Measurements from ENCODE around the gene TAF9.

TAF9 gene

GRCh38 chr5:69404659-69405330 is 35.5 kb upstream of the TAF9 start:
- TF ChIP-seq ZFX (IDR thresholded peaks at IDR 0.05) = no peak
- no peak for TF ChIP-seq CTCF (conservative IDR thresholded peaks at IDR 0.05)
- H3K27ac ChIP-seq = no peak overlapping the region

DNA sequence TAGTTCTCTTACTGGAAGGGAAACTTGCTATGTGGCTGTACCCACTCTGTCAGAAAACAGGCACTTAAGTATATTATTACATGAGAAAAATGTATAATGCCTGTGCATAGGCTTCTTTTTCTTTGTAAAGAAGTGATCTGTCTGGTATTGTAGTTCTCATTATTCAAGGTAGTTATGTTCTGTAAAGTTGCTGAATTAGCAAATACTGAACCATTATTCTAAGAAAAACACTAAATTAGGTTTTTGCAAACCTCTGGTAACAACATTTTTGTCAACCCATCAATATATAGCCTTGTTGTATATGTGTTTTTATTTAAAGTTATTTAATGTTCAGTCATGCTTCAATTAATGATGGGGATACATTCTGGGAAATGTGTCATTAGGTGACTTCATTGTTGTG is 9.1 kb upstream of the TAF9 start:
- H3K27ac ChIP-seq = no peak overlapping the region
- TF ChIP-seq CTCF (conservative IDR thresholded peaks at IDR 0.05) = no peak
- no peak for TF ChIP-seq ZFX (IDR thresholded peaks at IDR 0.05)

GRCh38 chr5:69374911-69375446 is 5.7 kb upstream of the TAF9 start:
- TF ChIP-seq ZFX (IDR thresholded peaks at IDR 0.05) = no peak
- H3K27ac ChIP-seq = no peak overlapping the region

- no peak for TF ChIP-seq ZFX (IDR thresholded peaks at IDR 0.05)
- no peak for TF ChIP-seq CTCF (conservative IDR thresholded peaks at IDR 0.05)
- H3K27ac ChIP-seq = no peak overlapping the region
These were observed 3.1 kb upstream of the TAF9 start for GRCh38 chr5:69372394-69372793.

DNA sequence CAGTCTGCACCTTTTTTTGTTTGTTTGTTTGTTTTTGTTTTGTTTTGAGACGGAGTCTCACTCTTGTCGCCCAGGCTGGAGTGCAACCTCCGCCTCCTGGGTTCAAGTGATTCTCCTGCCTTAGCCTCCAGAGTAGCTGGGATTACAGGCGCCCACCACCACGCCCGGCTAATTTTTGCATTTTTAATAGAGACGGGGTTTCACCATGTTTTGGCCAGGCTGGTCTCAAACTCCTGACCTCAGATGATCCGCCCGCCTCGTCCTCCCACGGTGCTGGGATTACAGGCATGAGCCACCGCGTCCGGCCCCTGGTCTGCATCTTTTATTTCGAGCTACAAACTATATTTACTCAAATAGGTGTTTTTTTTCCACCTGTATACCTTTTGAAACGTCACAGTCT is 1.0 kb upstream of the TAF9 start:
- peak overlapping the region; percentile 90 for H3K27ac ChIP-seq

DNA sequence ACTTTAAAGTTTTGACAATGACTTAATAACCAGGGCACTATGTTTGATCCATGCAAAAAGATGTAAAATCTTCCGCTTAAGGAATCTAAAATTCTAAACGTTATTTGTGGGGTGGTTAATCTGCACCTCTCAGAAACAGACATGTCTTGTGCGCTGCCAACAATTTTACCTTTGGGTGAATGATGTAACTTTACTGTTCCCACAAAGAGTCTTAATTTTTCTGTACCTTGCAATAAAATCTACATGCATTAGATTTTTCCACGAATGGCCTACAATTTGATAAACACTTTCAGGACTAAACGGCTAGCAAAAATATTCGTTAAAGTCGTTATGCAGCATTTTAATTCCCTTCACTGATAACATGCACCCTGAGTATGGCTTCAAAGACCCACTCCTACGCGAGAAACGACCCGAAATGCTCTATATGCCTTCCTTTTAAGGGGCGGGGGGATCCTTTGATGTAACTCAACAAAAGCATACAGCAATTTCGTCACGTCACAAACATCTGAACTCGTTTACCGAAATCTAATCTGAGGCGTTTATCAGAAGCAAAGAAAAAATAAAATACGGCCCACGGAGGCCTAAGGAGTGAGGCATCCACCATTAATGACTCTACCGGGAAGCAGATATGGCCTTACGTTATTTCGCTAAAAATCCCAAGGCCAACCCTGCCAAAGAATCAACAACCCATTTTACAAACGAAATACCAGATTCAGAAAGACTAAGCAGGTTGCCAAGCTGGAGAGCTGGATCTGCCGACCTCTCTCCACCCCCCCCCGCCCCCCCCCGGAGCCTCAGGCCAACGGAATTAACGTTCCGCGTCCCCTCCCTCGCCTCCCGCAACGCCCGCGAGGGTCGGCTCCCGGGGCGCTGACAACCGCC is 621 bp downstream of the TAF9 start:
- TF ChIP-seq CTCF (conservative IDR thresholded peaks at IDR 0.05) (no peak), ZFX (IDR thresholded peaks at IDR 0.05) (peak; percentile 27; the same call in 1 of the 2 replicates)
- peak overlapping the region; percentile 90 for H3K27ac ChIP-seq

GRCh38 chr5:69367697-69368279 is 1.5 kb downstream of the TAF9 start:
- H3K27ac ChIP-seq = no peak overlapping the region; the same call in 1 of the 2 replicates
- peak; percentile 22; the same call in 1 of the 2 replicates for TF ChIP-seq CTCF (conservative IDR thresholded peaks at IDR 0.05)
- no peak for TF ChIP-seq ZFX (IDR thresholded peaks at IDR 0.05)

GRCh38 chr5:69364850-69365249 is 4.5 kb downstream of the TAF9 start:
- TF ChIP-seq ZFX (IDR thresholded peaks at IDR 0.05) (no peak), CTCF (conservative IDR thresholded peaks at IDR 0.05) (peak; percentile 39; the same call in 1 of the 2 replicates)
- H3K27ac ChIP-seq = no peak overlapping the region
